GM12878 (cell line): ENCODE data around the gene KCNA2. TPM values are rescaled to one million over a fixed set of nuclear protein-coding genes. Genes with fewer than 3 reads are reported as not detected.

Experiments used
- ATAC-seq: fragments of 200-7000 bp; cut with Tn5 transposase; 3 replicates; pipeline ENCODE4 v1.9.1; 2020; ENCODE audit warnings: mild to moderate bottlenecking, moderate library complexity
- BruUV-seq: library from RNA; stranded (reverse); fragments of 400-500 nt; replicated peaks from 2 replicates; lab custom pipeline; 2021; lab: Mats Ljungman, UMichigan
- CTCF ChIA-PET: fragments of 300-600 bp; sonication (Branson Sonifier 250); formaldehyde crosslinking; extraction: SDS; loops from one replicate; lab custom pipeline; 2021; ENCODE audit warnings: inconsistent platforms; lab: Yijun Ruan, JAX
- POLR2A ChIA-PET: fragments of 350-600 bp; formaldehyde crosslinking; extraction: SDS; loops from one replicate; lab custom pipeline; 2021; ENCODE audit warnings: inconsistent platforms; lab: Charles Lee
- RAD21 ChIA-PET: fragments of 300-600 bp; sonication (Branson Sonifier 250); formaldehyde crosslinking; loops from one replicate; lab custom pipeline; 2023; ENCODE audit warnings: antibody characterized with exemption; ENCODE audit not compliant: unreplicated experiment; lab: Charles Lee
- SMC1A ChIA-PET: fragments of 300-600 bp; sonication (Branson Sonifier 250); formaldehyde crosslinking; loops from one replicate; lab custom pipeline; 2023; ENCODE audit not compliant: unreplicated experiment, uncharacterized antibody; lab: Charles Lee
- DNase-seq: peaks from one replicate; pipeline ENCODE4 v3.0.0-alpha.2; 2011; ENCODE audit warnings: low read depth, low spot score
- FAIRE-seq: peaks from 3 replicates; lab custom pipeline; 2011; peaks lifted over from hg19 to GRCh38; lab: Jason Lieb, UNC
- H2AFZ ChIP-seq: 2 replicates; pipeline ENCODE4 v1.6.0; 2011; ENCODE audit warnings: low read depth, low read length, control low read depth; ENCODE audit not compliant: control insufficient read depth
- H3K27ac ChIP-seq: 2 replicates; pipeline ENCODE4 v1.5.1; 2011; ENCODE audit warnings: control low read depth; ENCODE audit not compliant: control insufficient read depth, insufficient read depth
- H3K27me3 ChIP-seq, 2 experiments: replicated peaks in 1 of 2; 2 replicates each; pipeline versions ENCODE4 v1.6.0 to v1.6.1; 2011; ENCODE audit warnings: low read length in 1 of 2; ENCODE audit not compliant: control insufficient read depth in 2 of 2, insufficient read depth in 2 of 2
- H3K36me3 ChIP-seq, 2 experiments: 2 replicates each; pipeline ENCODE4 v1.5.1; 2011; ENCODE audit warnings: low read length in 1 of 2; ENCODE audit not compliant: control insufficient read depth in 2 of 2, insufficient read depth in 2 of 2
- H3K4me1 ChIP-seq: 2 replicates; pipeline ENCODE4 v1.6.1; 2011; ENCODE audit warnings: mild to moderate bottlenecking, low read length, moderate library complexity, mixed read lengths; ENCODE audit not compliant: control insufficient read depth, insufficient read depth
- H3K4me2 ChIP-seq: 2 replicates; pipeline ENCODE4 v1.6.0; 2011; ENCODE audit warnings: control low read depth; ENCODE audit not compliant: control insufficient read depth, insufficient read depth
- H3K4me3 ChIP-seq: fragments of 200-600 bp; sonication (generic); 2 replicates; pipeline ENCODE4 v1.5.1; 2016
- H3K79me2 ChIP-seq: 2 replicates; pipeline ENCODE4 v1.6.0; 2011; ENCODE audit warnings: low read length; ENCODE audit not compliant: control insufficient read depth, insufficient read depth
- H3K9ac ChIP-seq: 2 replicates; pipeline ENCODE4 v1.8.0; 2011; ENCODE audit warnings: low read length, control low read depth, mixed read lengths; ENCODE audit not compliant: control insufficient read depth, insufficient read depth
- H3K9me3 ChIP-seq: replicated peaks from 3 replicates; pipeline ENCODE4 v1.5.1; 2011; ENCODE audit warnings: mild to moderate bottlenecking, low read length; ENCODE audit not compliant: control insufficient read depth, insufficient read depth
- H4K20me1 ChIP-seq: 2 replicates; pipeline ENCODE4 v1.6.0; 2011; ENCODE audit not compliant: control insufficient read depth, insufficient read depth
- BCL3 ChIP-seq: IDR thresholded peaks from 2 replicates; pipeline ENCODE4 v1.6.1; 2011; ENCODE audit warnings: borderline replicate concordance, low read depth, mild to moderate bottlenecking, moderate library complexity, low read length; ENCODE audit not compliant: insufficient read depth, poor library complexity, severe bottlenecking
- BCLAF1 ChIP-seq: fragments of 450-650 bp; IDR thresholded peaks from 2 replicates; pipeline ENCODE4 v1.6.1; 2017; ENCODE audit warnings: antibody characterized with exemption, mild to moderate bottlenecking, moderate library complexity
- CBX3 ChIP-seq: fragments of 200-600 bp; sonication (generic); IDR thresholded peaks from 2 replicates; pipeline ENCODE4 v1.6.1; 2016; ENCODE audit warnings: low read depth, borderline replicate concordance
- CHD1 ChIP-seq: IDR thresholded peaks from 2 replicates; pipeline ENCODE4 v1.6.1; 2012; ENCODE audit warnings: low read depth, low read length, improper control_type of control experiment
- LARP7 ChIP-seq: fragments of 450-650 bp; IDR thresholded peaks from 2 replicates; pipeline ENCODE4 v1.6.1; 2017; ENCODE audit warnings: mild to moderate bottlenecking
- NFYA ChIP-seq: IDR thresholded peaks from 2 replicates; pipeline ENCODE4 v1.6.1; 2011; ENCODE audit warnings: low read depth, mild to moderate bottlenecking, low read length, improper control_type of control experiment, borderline replicate concordance
- NFYB ChIP-seq: IDR thresholded peaks from 2 replicates; pipeline ENCODE4 v1.6.1; 2011; ENCODE audit warnings: low read depth, mild to moderate bottlenecking, low read length, improper control_type of control experiment, moderate library complexity; ENCODE audit not compliant: insufficient read depth
- POLR2AphosphoS2 ChIP-seq: IDR thresholded peaks from 2 replicates; pipeline ENCODE4 v1.6.1; 2011; ENCODE audit warnings: low read depth, mild to moderate bottlenecking, low read length, improper control_type of control experiment, moderate library complexity
- SPI1 ChIP-seq: IDR thresholded peaks from 2 replicates; pipeline ENCODE4 v1.6.1; 2011; ENCODE audit warnings: low read depth, mild to moderate bottlenecking, low read length, moderate library complexity, borderline replicate concordance; ENCODE audit not compliant: insufficient read depth
- SUPT20H ChIP-seq: IDR thresholded peaks from 2 replicates; pipeline ENCODE4 v1.6.1; 2011; ENCODE audit warnings: low read depth, mild to moderate bottlenecking, low read length, moderate library complexity, borderline replicate concordance; ENCODE audit not compliant: control insufficient read depth
- YY1 ChIP-seq: IDR thresholded peaks from 2 replicates; pipeline ENCODE4 v1.6.1; 2011; ENCODE audit warnings: low read depth, mild to moderate bottlenecking, low read length
- WGBS: methylation state at CpG from one replicate; pipeline ENCODE4 v1.1.6; 2016; ENCODE audit warnings: low lambda C conversion rate; ENCODE audit not compliant: insufficient replicate concordance, insufficient coverage; ENCODE audit errors: missing lambda C conversion rate; 5-methylcytosine and 5-hydroxymethylcytosine counted together
- in situ Hi-C: fragments of 300-500 bp; cut with MboI; formaldehyde crosslinking; loops from 9 replicates; pipeline ENCODE4 v1.14.3; 2018; ENCODE audit warnings: mixed read lengths
- intact Hi-C: fragments of 100-400 bp; cut with micrococcal nuclease; formaldehyde crosslinking; loops from one replicate; pipeline ENCODE4 v1.14.2; 2022; ENCODE audit not compliant: unreplicated experiment
- polyA plus RNA-seq, 11 experiments: library from polyadenylated mRNA; depleted of rRNA in 4 of 11; unstranded in 6 of 11; stranded (reverse) in 5 of 11; fragments of >200 nt; fragmentation: Nextera tagmentation in 4 of 11; fragmentation: Illumina TruSeq in 1 of 11; extraction: Ambion mirVana in 4 of 11; extraction: Trizol in 1 of 11; gene quantifications; 1 replicate in 1 of 11; 2 replicates in 10 of 11; pipeline versions ENCODE4 v1.2.1 to v1.2.3, GENCODE V29; 2011 to 2016; ENCODE audit warnings: inconsistent platforms in 2 of 11, missing spikeins in 2 of 11, low read depth in 1 of 11
- total RNA-seq, 4 experiments: library from RNA; depleted of rRNA in 3 of 4; stranded (reverse); fragments of >200 nt in 3 of 4; fragmentation: Illumina TruSeq in 1 of 4; extraction: Trizol in 1 of 4; gene quantifications; 2 replicates each; pipeline versions ENCODE4 v1.2.1 to v1.2.3, GENCODE V29; 2013 to 2021
- TF ChIP-seq, protein P1 (sequence below): fragments of 450-650 bp; formaldehyde crosslinking; IDR thresholded peaks from 2 replicates; pipeline ENCODE4 v1.4.0; 2020; ENCODE audit warnings: mild to moderate bottlenecking, moderate library complexity
- TF ChIP-seq, protein P2 (sequence below): fragments of 450-650 bp; IDR thresholded peaks from 2 replicates; pipeline ENCODE4 v1.6.1; 2014; ENCODE audit warnings: mild to moderate bottlenecking

Gene KCNA2
- total and polyA plus RNA-seq, 10 of the 15 experiments (the other 5 are each of a cell fraction or from before 2014, with no cell fraction given), result 0.02 to 0.56 (median 0.10) TPM; not detected in 2

DNA sequence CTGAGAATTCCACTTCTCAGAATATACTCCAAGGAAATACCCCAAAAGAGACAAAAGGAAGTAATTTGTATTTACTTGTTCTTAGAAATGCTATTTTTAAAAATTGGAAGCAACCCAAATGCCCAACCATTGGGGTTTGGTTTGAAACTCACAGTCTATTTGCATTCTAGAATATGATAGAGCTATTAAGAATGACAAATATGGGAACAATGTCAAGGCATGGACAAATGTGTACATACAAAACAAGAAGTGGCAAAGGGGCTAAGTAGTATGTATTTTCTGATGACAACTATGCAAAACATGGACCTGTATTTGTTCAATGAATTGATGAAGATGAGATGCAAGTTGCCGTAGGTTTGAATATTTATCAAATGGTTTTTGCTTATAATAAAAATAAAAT, 32.8 kb downstream of the KCNA2 start (continued):
- no peak for TF ChIP-seq LARP7
- no peak for TF ChIP-seq YY1
- no peak for TF ChIP-seq CHD1
- no peak for TF ChIP-seq NFYA
- no peak for TF ChIP-seq NFYB
- TF ChIP-seq, protein P1, sequence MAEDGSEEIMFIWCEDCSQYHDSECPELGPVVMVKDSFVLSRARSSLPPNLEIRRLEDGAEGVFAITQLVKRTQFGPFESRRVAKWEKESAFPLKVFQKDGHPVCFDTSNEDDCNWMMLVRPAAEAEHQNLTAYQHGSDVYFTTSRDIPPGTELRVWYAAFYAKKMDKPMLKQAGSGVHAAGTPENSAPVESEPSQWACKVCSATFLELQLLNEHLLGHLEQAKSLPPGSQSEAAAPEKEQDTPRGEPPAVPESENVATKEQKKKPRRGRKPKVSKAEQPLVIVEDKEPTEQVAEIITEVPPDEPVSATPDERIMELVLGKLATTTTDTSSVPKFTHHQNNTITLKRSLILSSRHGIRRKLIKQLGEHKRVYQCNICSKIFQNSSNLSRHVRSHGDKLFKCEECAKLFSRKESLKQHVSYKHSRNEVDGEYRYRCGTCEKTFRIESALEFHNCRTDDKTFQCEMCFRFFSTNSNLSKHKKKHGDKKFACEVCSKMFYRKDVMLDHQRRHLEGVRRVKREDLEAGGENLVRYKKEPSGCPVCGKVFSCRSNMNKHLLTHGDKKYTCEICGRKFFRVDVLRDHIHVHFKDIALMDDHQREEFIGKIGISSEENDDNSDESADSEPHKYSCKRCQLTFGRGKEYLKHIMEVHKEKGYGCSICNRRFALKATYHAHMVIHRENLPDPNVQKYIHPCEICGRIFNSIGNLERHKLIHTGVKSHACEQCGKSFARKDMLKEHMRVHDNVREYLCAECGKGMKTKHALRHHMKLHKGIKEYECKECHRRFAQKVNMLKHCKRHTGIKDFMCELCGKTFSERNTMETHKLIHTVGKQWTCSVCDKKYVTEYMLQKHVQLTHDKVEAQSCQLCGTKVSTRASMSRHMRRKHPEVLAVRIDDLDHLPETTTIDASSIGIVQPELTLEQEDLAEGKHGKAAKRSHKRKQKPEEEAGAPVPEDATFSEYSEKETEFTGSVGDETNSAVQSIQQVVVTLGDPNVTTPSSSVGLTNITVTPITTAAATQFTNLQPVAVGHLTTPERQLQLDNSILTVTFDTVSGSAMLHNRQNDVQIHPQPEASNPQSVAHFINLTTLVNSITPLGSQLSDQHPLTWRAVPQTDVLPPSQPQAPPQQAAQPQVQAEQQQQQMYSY (CRISPR knock-in tag), result no peak

- ATAC-seq (no peak), DNase-seq (no peak), FAIRE-seq (no peak)
- ChIA-PET CTCF (interaction anchor here (0.7 to 2.6 kb wide), 4 partner anchors 10 to 207 kb away, joined by 3 to 9 read pairs (median 4); no protein-coding TSS in a partner anchor), SMC1A (interaction anchor here (1.2 to 1.4 kb wide), 2 partner anchors 14 to 77 kb away, joined by 3 read pairs; no protein-coding TSS in a partner anchor), RAD21 (no interaction called here), POLR2A (no interaction called here)
- H3K36me3 ChIP-seq, result no peaks in the 10 kb centered on the region
- no peak overlapping the region for H3K9ac ChIP-seq
- no peak overlapping the region for H3K27ac ChIP-seq
- no peaks in the 10 kb centered on the region for H3K4me1 ChIP-seq
- H4K20me1 ChIP-seq, result no peaks in the 10 kb centered on the region
- H3K27me3 ChIP-seq, result no peaks in the 10 kb centered on the region; a peak in 1 of 4 replicates
- no peaks in the 10 kb centered on the region for H3K9me3 ChIP-seq
- intact Hi-C loops, result no loop called here
- H3K4me2 ChIP-seq, result no peak overlapping the region
- H3K79me2 ChIP-seq, result no peaks in the 10 kb centered on the region
- H2AFZ ChIP-seq, result no peak overlapping the region
- H3K4me3 ChIP-seq, result no peak overlapping the region
- BruUV-seq, result no TSS peak
- in situ Hi-C loops, result no loop called here
- WGBS, result 15% methylated on average over 3 of the region's 3 CpGs
- TF ChIP-seq CBX3, result no peak
- TF ChIP-seq SUPT20H, result no peak
- TF ChIP-seq POLR2AphosphoS2, result no peak
- TF ChIP-seq BCLAF1, result no peak
- TF ChIP-seq BCL3, result no peak
- no peak for TF ChIP-seq SPI1
- TF ChIP-seq, protein P2, sequence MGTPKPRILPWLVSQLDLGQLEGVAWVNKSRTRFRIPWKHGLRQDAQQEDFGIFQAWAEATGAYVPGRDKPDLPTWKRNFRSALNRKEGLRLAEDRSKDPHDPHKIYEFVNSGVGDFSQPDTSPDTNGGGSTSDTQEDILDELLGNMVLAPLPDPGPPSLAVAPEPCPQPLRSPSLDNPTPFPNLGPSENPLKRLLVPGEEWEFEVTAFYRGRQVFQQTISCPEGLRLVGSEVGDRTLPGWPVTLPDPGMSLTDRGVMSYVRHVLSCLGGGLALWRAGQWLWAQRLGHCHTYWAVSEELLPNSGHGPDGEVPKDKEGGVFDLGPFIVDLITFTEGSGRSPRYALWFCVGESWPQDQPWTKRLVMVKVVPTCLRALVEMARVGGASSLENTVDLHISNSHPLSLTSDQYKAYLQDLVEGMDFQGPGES, result no peak
Observed at GRCh38 chr1:110572751-110573150, 33.4 kb downstream of the KCNA2 start.
